SH-SY5Y (cell line): ENCODE measurements around the gene GALNT9.

ENCODE experiments used
- GATA2 ChIP-seq: IDR thresholded peaks from 2 replicates; pipeline ENCODE4 v1.6.1; 2011; ENCODE audit warnings: mild to moderate bottlenecking, low read depth, low read length
- GATA3 ChIP-seq: IDR thresholded peaks from 2 replicates; pipeline ENCODE4 v1.6.1; 2011; ENCODE audit warnings: low read depth, mild to moderate bottlenecking, low read length, moderate library complexity

GALNT9 gene

DNA sequence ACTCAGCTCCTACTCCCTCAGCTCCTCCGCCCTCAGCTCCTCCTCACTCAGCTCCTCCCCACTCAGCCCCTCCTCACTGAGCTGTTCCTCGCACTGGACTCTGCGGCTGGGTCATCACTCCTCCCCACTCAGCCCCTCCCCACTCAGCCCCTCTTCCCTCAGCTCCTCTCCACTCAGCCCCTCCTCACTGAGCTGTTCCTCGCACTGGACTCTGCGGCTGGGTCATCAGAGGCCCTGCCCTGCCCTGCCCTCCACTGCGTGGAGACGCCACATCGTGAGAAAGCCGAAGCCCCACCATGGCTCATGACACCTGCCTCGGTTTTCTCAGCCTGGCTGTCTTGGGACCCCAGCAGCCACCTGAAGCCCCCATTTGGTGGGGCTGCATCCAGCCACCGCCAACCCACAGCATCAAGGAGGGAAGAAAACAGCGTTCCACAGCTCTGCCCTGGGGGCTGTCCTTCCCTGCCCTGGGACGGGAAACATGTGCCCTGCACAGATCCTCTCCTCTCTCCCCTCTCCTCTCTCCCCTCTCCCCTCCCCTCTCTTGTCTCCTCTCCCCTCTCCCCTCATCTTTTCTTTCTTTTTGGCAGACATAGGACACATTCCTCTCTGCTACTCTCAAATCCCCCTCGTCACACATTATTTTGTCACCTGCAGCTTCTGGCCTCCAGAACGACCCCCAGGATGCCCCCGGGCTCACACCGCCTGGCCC lies 167.4 kb downstream of the GALNT9 start:
- TF ChIP-seq GATA3 (no peak), GATA2 (no peak)

DNA sequence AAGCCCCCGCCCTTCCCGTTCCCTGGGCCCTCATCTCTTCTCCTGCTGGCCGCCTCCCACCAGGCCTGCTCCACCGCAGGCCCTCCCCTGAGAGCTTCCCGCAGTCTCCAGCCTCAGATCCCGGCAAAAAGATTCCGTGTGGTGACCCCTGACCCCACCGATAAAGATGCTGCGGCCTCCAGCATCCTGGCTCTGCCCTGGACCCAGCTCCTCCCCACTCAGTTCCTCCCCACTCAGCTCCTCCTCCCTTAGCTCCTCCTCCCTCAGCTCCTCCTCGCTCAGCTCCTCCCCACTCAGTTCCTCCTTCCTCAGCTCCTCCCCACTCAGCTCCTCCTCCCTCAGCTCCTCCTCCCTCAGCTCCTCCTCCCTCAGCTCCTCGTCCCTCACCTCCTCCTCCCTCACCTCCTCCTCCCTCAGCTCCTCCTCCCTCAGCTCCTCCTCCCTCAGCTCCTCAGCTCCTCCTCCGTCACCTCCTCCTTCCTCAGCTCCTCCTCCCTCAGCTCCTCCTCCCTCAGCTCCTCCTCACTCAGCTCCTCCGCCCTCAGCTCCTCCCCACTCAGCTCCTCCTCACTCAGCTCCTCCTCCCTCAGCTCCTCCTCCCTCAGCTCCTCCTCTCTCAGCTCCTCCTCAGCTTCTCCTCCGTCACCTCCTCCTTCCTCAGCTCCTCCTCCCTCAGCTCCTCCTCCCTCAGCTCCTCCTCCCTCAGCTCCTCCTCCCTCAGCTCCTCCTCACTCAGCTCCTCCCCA lies 168.2 kb downstream of the GALNT9 start:
- TF ChIP-seq GATA2 (no peak), GATA3 (no peak)

DNA sequence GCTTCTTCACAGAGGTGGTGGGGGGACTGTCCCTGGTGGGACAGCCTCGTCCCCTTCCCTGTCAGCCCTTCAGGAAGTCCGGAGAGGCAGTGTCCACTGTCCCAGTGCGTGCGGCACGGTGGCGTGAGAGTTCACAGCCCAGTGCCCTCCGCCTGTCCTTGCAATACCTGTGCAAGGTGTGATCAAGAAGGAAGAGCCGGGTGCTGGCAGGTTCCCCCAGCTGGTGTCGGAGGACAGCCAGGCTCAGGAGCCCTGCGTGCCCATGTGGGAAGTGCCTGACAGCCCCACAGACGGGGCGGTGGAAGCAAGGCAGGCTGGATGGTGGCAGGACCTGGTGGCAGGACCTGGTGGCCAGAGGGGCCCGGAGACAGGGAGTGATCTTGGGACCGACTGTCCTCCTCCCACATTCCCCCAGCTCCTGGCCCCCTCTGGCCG lies 168.8 kb downstream of the GALNT9 start:
- TF ChIP-seq GATA2: no peak
- TF ChIP-seq GATA3: no peak

DNA sequence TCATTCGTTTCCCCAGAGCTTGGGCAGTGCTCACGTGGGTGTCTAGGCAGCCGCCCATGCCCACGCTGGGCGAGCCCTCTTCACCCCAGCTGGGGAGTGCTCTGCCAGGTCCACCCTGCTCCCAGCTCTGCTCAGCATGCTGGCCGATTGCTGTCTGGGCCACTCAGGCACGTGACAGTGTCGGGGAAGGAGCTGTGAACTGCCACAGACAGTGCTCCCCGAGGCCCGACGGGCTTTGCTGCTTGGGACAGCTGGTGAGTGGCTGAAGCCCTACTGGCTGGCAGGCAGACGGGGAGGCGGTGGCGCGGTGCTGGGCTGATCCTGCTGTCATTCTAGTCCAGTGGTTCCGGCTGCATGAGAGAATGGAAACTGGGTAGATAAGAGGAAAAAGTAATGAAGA lies 169.4 kb downstream of the GALNT9 start:
- TF ChIP-seq GATA3: no peak
- TF ChIP-seq GATA2: no peak

DNA sequence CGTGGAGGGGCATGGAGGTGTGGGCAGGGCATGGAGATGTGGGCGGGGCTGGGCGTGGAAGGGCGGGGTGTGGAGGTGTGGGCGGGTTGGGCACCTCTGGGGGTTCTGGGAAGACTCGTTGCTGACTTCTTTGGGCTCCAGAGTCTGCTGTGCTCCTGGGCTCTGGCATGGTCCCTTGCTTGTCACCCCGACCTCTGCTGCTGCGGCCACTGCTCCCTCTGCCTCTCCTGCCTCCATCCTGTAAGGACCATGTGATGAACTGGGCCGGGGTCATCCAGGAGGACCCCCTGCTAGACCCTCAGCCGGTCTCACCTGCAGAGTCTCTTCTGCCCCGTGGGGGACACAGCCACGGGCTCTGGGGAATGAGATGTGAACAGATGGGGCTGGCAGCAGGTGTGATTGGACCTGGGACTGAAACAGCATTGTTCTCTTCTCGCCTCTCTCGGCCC lies 169.8 kb downstream of the GALNT9 start:
- TF ChIP-seq GATA2 (no peak), GATA3 (no peak)

DNA sequence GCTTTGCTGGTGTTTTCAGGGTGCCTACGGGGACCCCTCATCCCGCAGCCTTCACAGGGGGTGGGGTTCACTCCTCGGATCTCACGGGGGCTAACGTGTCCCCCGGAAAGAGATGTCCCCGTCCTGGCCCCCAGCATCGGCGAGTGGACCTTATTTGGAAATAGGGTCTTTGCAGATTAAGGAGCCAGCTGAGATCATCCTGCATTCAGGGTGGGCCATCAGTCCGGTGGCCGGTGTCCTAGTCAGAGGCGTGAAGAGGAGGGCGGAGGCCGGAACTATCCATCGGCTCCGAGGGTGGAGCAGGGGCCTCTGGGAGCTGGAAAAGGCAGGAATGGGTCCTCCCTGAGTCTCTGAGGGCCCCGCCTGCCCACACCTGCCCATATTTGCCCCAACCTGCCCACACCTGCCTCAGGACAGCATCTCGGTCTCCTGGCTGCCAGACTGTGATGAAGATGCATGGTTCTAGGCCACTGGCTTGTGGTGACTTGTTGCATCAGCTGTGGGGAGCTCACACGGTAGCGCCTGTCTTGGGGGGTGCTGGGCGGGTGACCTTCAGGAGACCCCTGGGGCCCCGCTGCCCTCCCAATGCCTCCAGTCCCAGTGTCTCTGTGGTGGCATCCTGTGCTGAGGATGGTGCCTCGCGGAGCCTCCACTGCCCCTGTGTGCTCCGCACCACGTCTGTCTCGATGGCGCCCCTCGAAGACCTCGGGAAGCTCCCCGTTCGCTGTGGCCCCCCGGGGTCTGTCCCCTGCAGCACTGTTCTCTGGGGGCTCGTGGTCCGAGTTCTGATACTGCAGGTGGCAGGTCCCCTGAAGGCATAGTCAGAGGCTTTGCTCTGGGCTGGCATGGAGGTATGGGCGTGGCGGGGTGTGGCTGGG lies 170.5 kb downstream of the GALNT9 start:
- TF ChIP-seq GATA3: no peak
- no peak for TF ChIP-seq GATA2

DNA sequence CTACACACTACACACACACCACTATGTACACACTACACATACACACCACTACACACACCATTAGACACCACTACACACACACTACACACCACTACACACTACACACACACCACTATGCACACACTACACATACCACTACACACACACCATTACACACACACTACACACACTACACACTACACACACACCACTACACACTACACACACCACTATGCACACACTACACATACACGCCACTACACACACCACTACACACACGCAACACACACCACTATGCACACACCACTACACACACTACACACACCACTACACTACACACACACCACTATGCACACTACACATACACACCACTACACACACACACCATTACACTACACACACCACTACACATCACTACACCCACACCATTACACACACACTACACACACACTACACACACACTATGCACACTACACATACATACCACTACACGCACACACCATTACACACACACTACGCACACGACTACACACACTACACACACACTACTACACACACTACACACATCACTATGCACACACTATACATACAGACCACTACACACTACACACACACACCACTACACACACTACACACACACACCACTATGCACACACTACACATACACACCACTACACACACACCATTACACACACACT lies 171.5 kb downstream of the GALNT9 start:
- no peak for TF ChIP-seq GATA2
- no peak for TF ChIP-seq GATA3

DNA sequence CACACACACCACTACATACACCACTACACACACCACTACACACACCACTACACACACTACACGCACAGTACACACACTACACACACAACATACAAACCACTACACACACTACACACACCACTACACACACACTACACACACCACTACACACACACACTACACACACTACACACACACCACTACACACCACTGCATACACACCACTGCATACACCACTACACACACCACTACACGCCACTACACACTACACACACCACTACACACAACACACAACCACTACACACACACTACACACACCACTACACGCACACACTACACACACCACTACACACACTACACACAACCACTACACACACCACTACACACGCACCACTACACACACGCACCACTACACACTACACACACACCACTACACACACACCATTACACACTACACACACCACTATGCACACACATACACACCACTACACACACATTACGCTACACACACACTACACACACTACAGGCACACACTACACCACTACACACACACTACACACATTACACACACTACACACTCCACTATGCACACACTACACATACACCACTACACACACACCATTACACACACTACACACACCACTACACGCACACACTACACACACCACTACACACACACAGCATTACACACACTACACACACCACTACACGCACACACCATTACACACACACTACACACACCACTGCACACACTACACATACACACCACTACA lies 172.6 kb downstream of the GALNT9 start:
- no peak for TF ChIP-seq GATA3
- TF ChIP-seq GATA2: no peak

DNA sequence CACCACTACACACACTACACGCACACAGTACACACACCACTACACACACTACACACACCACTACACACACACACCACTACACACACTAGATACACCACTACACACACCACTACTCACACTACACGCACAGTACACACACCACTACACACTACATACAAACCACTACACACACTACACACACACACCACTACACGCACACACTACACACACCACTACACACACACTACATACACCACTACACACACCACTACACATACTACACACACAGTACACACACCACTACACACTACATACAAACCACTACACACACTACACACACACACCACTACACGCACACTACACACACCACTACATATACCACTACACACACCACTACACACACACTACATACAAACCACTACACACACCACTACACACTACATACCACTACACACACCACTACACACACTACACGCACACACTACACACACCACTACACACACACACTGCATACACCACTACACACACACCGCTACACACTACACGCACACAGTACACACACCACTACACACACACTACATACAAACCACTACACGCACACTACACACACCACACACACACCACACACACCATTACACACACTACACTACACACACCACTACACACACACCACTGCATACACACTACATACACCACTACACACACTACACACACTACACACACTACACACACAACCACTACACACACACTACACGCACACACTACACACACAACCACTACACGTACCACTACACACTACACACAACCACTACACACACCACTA lies 173.4 kb downstream of the GALNT9 start:
- no peak for TF ChIP-seq GATA3
- no peak for TF ChIP-seq GATA2

DNA sequence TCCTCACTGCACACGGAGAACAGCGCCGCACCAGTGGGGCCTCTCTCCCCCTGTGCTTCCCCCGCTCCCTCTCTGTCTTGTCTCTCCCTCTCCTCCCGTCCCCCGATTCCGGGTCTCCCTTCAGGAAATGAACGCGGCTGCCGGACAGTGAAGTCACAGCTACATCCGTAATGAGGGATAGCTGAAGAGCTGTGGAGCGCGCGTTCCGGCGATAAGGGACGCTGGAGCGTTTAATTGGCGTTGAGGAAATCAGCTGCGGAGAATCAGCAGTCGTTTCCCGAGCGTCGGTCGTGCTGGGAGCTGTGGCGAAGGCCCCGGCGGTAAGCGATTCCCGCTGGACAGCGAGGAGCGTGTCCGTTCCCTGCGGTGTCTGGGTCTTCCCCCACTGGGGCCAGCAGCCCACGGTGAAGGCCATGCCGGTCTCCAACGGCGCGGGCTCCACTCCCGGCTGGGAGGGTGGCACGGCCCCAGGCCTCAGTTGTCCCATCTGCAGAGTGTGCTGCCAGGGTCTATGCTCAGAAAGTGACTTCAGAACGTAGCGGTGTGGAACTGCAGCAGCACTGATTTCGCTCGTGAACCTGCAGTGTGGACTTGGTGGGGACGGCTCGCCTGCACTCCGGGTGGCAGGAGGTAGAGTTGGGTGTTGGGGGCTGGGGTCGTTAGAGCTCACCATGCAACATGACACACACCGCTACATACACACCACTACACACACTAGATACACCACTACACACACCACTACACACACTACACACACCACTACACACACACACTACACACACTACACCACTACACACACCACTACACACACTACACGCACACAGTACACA lies 174.2 kb downstream of the GALNT9 start:
- no peak for TF ChIP-seq GATA3
- no peak for TF ChIP-seq GATA2

DNA sequence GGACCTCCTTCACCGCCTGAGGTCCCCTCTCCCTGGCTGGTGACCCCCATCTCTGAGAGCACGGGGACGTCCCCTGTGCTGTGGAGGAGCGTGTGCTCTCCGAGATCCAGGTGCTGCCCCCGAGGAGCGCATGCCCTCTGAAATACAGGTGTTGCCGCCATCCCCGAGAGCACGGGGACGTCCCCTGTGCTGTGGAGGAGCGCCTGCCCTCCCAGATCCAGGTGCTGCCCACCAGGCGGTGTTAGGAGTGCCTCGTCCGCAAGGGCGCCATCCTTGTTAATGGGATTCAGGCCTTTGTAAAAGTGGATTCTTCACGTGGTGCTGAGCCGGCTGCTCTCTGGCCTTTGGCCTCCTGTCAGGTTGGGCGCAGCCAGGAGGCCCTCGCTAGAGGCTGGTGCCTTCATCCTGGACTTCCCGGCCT lies 175.0 kb downstream of the GALNT9 start:
- no peak for TF ChIP-seq GATA3
- no peak for TF ChIP-seq GATA2
